GM12801 (cell line): ENCODE results near the gene SRP72.

Experiments
- TF ChIP-seq, protein P1 (sequence below): IDR thresholded peaks from one replicate; pipeline ENCODE4 v1.5.1; 2011; ENCODE audit warnings: control low read depth; ENCODE audit not compliant: insufficient read length; ENCODE audit errors: extremely low read depth

SRP72 gene

DNA sequence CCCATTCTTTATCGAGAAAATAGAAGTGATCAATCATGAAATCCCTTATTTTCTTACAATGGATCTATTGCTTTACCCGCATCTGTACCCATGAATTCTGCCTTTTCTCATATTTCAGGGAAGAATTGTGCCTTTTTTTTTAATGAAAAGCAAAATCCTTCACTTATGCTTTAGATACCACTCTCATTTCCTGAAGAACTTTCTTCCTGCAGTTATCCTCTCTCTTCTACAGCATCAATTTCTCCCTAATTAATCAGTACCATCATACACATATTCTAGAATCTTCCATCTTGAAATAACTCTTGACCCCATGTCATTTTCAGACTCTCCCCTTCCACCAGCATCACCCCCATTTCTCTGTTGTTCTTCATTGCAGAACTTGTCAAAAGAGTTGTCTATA lies 64.8 kb downstream of the SRP72 start:
- TF ChIP-seq, protein P1, sequence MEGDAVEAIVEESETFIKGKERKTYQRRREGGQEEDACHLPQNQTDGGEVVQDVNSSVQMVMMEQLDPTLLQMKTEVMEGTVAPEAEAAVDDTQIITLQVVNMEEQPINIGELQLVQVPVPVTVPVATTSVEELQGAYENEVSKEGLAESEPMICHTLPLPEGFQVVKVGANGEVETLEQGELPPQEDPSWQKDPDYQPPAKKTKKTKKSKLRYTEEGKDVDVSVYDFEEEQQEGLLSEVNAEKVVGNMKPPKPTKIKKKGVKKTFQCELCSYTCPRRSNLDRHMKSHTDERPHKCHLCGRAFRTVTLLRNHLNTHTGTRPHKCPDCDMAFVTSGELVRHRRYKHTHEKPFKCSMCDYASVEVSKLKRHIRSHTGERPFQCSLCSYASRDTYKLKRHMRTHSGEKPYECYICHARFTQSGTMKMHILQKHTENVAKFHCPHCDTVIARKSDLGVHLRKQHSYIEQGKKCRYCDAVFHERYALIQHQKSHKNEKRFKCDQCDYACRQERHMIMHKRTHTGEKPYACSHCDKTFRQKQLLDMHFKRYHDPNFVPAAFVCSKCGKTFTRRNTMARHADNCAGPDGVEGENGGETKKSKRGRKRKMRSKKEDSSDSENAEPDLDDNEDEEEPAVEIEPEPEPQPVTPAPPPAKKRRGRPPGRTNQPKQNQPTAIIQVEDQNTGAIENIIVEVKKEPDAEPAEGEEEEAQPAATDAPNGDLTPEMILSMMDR = no peak

DNA sequence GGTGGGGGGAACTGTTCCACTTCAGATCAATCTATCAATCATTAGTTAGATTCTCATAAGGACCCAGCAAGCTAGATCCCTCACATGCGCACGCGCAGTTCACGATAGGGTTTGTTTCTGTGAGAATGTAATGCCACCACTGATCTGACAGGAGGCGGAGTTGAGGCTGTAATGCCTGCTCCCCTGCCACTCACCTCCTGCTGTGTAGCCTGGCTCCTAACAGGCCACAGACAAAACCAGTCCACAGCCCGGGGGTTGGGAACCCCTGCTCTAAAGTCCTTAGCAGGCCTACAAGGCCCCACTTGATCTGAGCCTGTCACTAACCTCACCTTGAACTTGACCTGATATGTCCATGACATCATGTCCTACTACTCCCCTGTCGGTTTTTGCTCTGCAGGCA lies 68.5 kb downstream of the SRP72 start:
- TF ChIP-seq, protein P1 = no peak

DNA sequence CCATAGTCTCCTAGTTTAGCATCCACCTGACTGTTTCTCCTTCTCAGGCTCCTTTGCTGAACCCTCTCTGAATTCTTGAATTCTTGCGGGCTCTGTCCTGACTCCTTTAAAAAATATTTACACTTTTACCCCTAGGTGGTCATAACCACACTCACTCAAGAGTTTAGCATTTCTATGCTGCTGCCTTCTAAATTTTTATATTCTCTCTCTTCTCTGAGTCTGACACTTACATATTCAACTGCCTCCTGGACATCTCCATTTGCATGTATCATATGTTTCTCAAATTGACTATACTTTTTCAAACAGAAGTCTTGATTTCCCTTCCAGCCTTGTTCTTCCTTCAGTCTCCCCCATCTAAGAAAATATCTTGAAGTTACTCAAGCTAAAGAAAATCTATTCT lies 69.7 kb downstream of the SRP72 start:
- TF ChIP-seq, protein P1 = no peak

DNA sequence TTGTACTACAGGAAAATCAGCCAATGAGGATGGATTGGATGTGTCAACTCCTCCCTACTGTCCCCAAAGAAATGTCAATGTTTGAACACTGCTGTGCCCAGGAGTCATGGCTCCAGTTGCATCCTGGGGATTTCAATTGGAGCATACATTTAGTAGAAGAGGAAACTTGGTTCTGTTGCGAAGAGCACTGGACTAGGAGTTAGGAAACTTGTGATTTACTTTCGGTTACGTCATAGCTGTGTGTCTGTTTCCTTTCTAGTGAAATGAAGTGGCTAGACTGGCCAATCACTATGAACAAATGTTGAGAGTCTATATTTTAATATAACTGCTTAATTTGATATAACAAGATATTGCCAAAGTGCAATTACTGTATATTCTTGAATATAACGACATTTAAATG lies 73.4 kb downstream of the SRP72 start:
- TF ChIP-seq, protein P1 = no peak

DNA sequence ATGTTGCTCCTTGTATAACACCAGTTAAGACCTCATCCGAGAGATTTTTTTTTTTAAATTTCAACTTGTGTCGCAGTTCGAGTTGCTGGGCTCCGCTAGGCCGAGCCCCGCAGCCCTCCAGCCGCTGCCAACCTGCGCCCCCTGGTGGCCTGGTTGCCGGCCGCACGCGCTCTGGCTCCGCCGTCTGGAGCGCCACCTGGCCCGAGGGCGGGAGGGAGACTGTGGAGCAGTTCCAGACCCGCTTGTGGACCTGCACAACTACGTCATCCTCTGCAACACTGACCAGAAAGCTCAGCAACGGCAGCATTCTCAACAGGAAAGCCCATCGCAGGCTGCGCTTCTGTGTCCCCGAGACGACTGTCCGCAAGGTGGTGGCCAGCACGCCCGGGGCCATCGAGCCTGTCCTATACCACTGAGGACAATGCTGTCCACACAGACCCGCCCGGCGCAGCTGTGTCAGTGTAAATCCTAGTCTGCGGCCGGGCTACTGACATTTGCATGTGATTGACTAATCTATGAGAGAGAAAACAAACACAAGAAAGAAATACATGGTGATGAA lies 77.2 kb downstream of the SRP72 start:
- TF ChIP-seq, protein P1 = no peak

DNA sequence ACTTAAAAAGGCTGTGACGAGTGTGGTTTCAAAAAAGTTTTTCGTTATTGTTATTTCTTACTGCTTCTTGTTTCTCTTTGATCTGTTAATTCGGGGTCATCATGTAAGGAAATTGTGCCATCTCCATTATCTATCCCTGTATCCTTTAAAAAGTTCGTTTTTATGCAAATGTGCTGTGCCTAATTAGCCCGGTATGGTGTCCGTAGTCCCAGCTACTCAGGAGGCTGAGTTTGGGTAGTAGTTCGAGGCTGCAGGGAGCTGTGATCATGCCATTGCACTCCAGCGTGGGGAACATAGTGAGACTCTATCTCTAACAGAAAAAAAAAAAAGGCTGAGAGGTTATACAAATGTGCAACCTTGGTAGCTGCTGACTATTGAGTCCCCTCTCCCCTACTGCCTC lies 83.2 kb downstream of the SRP72 start:
- TF ChIP-seq, protein P1 = no peak

DNA sequence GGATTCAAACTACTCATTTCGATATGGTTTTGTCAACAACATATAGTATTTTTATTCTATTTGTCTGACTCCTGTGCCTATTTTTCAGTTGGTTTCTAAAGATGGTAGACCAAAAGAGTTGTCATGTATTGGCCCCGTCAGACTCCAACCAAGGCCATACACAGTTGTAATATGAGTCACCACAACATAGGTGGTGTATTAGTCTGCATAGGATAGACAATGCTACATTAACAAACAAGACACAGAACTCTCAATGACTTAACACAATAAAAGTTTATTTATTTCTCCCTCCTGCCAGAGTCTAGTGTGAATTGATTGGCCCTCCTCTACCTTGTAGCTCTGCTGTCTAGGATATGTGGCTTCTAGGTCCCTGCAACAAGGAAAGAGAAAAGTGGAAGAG lies 84.1 kb downstream of the SRP72 start:
- TF ChIP-seq, protein P1 = no peak
